B cell (primary cell): ENCODE data around the gene PPM1N.

Experiments used
- CTCF ChIP-seq: fragments of 200-600 bp; IDR thresholded peaks from one replicate; pipeline ENCODE4 v1.8.0; 2022; ENCODE audit warnings: antibody characterized with exemption, mild to moderate bottlenecking
- EZH2 ChIP-seq: IDR thresholded peaks from 2 replicates; pipeline ENCODE4 v1.6.1; 2012; ENCODE audit warnings: borderline replicate concordance, low read depth, mild to moderate bottlenecking, moderate library complexity, low read length; ENCODE audit not compliant: insufficient read depth, poor library complexity, severe bottlenecking

GRCh38 chr19:45473367-45473681 is 24.9 kb upstream of the PPM1N start:
- TF ChIP-seq EZH2 (no peak), CTCF (no peak)
